Measurements from ENCODE around the gene CCDC157.

Gene CCDC157
- total RNA-seq, result 9.0 to 13.2 (median 10.4) reads per million in 3 donors

DNA sequence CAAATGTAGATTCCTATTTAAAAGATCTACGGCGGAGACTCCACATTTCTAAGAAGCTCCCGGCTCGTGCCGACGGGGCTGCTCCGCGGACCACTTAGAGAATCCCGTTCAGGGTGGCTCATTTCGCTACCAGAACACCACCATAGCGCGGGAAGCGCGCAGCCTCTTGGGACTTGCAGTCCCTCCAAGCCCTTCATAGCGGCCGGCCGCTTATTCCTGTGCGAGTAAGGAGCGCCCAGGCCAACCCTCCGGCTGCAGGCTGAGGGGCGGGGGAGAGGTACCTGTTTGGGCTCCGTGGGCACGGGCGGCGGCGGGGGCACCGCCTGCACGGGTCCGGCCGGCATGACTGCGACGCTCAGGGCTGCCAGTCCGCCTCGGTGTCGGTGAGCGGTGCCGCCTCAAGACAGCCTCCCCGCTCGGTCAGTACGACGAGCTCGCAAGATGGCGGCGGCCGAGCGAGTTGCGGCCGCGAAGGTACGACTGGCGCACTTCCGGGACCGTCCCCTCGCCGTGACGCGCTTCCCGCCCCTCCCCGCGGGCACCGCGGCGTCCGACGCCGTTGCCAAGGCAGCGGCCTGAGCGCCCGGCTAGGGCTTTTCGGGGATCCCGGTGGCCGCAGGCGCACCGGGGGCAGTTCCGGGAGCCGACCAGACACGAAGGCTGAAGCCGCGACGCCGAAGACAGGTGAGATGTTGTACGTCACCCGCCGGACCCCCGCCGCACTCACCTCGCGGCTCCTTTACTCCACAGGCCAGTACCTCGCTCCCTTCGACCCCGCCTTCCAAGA lies at the start of gene CCDC157, which contains the start of gene SF3A1:
Gene CCDC157 (plus strand): TSS at position 559 of the 787 bp plus-strand sequence. CDS start 8,994 bp downstream, outside the sequence.
Gene SF3A1 (minus strand): TSS at position 446 of the 787 bp plus-strand sequence. CDS start 102 bp downstream, at position 344.
- Histone ChIP-seq H3K36me3 (ENCODE audit: control insufficient read depth, insufficient read depth, low read length) (peaks cover 19% of the 10 kb centered on the region), H3K4me3 (ENCODE audit: insufficient read depth, low read depth, low read length, poor library complexity, severe bottlenecking) (peak within 1 kb of the TSS; percentile 88), H3K4me1 (ENCODE audit: control insufficient read depth, insufficient read depth, low read length, poor library complexity, severe bottlenecking) (peaks cover 18% of the 10 kb centered on the region), H3K27me3 (replicated peaks; ENCODE audit: control insufficient read depth, insufficient read depth, low read length, poor library complexity, severe bottlenecking) (no peaks in the 10 kb centered on the region), H3K9me3 (ENCODE audit: control insufficient read depth, low read length) (no peaks in the 10 kb centered on the region), H3K27ac (ENCODE audit: insufficient read depth, low read length, poor library complexity, severe bottlenecking) (peak within 1 kb of the TSS; percentile 96)
- DNase-seq, result peak; percentile 72 to 80 (median 73)

DNA sequence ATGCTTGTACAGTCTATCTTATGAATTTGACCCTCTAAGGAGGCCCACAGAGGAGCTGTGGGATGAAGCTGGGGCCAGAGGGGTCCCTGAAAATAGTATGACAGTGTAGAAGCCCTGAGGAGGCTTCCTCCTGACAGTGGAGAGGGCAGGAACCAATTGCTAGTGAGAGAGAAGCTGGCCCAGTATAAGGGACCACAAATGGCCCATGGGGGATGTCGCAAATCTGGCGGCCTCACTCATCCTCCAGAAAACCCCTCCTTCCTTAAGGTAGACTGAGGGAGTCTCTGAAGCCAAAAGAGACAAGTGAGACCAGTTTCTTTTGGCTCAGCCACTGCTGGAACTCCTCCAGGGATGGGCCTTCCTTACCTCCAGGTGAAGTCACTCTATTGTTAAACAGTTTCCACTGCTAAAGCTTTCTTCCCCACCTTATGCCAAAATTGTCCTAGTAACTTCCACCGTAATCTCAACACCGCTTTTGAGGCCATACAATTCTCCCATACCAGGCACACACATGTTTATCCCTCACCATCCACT lies 49.7 kb upstream of the CCDC157 start:
- Histone ChIP-seq H3K4me3 (ENCODE audit: insufficient read depth, low read depth, low read length, poor library complexity, severe bottlenecking) (peak overlapping the region; percentile 16), H3K27me3 (replicated peaks; ENCODE audit: control insufficient read depth, insufficient read depth, low read length, poor library complexity, severe bottlenecking) (no peaks in the 10 kb centered on the region), H3K36me3 (ENCODE audit: control insufficient read depth, insufficient read depth, low read length) (no peaks in the 10 kb centered on the region), H3K4me1 (ENCODE audit: control insufficient read depth, insufficient read depth, low read length, poor library complexity, severe bottlenecking) (peaks cover 94% of the 10 kb centered on the region), H3K27ac (ENCODE audit: insufficient read depth, low read length, poor library complexity, severe bottlenecking) (peak overlapping the region; percentile 71), H3K9me3 (ENCODE audit: control insufficient read depth, low read length) (no peaks in the 10 kb centered on the region)
- no peak for DNase-seq

DNA sequence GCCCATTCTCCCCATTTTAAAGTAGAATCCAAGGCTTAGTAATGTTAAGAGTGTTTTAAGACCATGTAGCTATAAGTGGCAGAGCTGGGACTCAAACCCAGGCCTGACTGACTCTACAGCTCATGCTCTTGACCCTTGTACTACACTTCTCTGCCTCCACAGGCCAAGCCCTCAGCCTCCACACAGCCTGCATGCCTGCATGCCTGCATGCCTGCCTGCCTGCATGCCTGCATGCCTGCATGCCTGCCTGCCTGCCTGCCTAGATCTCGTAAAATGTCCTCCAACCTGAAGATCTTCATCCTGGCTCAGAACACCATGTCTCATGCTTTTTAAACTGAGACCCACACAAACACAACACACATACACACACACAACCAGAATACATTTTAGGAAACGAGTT lies 48.7 kb upstream of the CCDC157 start:
- no peak for DNase-seq
- no peaks in the 10 kb centered on the region for H3K27me3 ChIP-seq (replicated peaks; ENCODE audit: control insufficient read depth, insufficient read depth, low read length, poor library complexity, severe bottlenecking)
- H3K27ac ChIP-seq (ENCODE audit: insufficient read depth, low read length, poor library complexity, severe bottlenecking), result peak overlapping the region; percentile 70
- H3K4me3 ChIP-seq (ENCODE audit: insufficient read depth, low read depth, low read length, poor library complexity, severe bottlenecking), result no peak overlapping the region
- H3K9me3 ChIP-seq (ENCODE audit: control insufficient read depth, low read length), result no peaks in the 10 kb centered on the region
- peaks cover 94% of the 10 kb centered on the region for H3K4me1 ChIP-seq (ENCODE audit: control insufficient read depth, insufficient read depth, low read length, poor library complexity, severe bottlenecking)
- no peaks in the 10 kb centered on the region for H3K36me3 ChIP-seq (ENCODE audit: control insufficient read depth, insufficient read depth, low read length)

DNA sequence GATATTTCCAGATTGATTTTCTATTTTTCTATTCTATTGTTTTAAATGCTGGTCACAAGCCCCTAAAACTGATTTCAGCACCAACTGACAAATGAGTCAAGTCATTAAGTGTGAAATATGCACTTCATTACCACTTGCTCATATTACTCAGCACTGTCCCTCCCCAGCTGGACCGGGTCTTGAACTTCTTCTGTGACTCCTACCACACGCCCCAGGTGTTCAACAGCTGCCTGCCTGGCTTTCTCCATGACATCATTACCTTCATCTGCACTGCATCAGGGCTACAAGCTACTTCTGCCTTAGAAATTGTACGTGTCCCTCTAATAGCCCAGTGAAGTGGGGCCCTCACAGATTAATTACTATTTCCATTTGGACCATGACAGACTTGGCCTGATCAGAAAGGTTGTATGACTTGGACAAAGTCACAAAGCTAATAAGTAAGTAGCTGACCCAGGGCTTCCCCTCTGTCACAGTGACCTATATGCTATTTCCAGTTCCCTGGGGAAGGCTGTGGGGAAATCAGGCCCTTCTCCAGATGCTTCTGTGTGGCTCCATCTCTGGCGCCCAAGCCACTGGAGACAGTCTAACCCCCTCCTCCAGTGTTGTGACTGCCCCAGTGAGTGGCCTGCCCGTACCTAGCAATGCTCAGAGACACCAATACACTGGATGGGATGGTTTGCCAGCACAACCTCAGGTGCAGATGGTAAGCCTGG lies 48.1 kb upstream of the CCDC157 start:
- H3K27me3 ChIP-seq (replicated peaks; ENCODE audit: control insufficient read depth, insufficient read depth, low read length, poor library complexity, severe bottlenecking), result no peaks in the 10 kb centered on the region
- no peak overlapping the region for H3K4me3 ChIP-seq (ENCODE audit: insufficient read depth, low read depth, low read length, poor library complexity, severe bottlenecking)
- H3K27ac ChIP-seq (ENCODE audit: insufficient read depth, low read length, poor library complexity, severe bottlenecking), result peak overlapping the region; percentile 70
- no peaks in the 10 kb centered on the region for H3K36me3 ChIP-seq (ENCODE audit: control insufficient read depth, insufficient read depth, low read length)
- no peaks in the 10 kb centered on the region for H3K9me3 ChIP-seq (ENCODE audit: control insufficient read depth, low read length)
- DNase-seq, result no peak
- peaks cover 92% of the 10 kb centered on the region for H3K4me1 ChIP-seq (ENCODE audit: control insufficient read depth, insufficient read depth, low read length, poor library complexity, severe bottlenecking)

DNA sequence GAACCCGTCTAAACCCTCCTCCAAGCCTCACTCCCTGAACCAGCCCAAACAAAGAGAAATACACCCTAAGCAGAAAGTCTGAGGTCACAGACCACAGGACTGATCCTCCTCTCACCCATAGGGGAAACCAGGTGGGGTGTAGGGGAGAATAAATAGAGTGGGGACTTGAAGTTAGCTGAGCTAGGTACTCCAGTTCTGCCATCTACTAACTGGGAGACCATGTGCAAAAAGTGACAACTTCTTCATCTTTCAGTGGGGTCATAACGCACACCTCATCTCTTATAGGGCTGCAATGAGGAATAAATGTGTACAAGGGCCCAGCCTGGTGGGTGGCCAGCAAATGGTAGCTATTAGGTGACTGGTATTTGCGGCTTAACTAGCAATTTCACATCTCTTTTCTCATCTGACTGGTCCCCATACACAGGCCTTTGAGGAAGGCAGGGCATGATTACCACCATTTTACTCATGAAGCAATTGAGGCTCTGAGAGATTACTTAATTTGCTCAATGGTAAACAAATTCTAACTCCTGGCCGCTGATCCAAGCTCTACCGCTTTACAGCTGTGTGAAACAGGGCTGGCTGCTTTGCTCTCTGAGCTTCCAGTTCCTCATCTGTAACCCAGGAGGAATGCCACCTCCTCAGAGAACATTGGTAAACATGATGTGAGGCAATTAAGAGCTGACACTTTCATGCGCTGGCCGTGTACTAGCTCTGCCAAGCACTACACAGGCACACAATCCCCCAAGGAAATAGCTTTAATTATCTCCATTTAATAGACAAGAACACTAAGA lies 46.7 kb upstream of the CCDC157 start:
- Histone ChIP-seq H3K27me3 (replicated peaks; ENCODE audit: control insufficient read depth, insufficient read depth, low read length, poor library complexity, severe bottlenecking) (no peaks in the 10 kb centered on the region), H3K9me3 (ENCODE audit: control insufficient read depth, low read length) (no peaks in the 10 kb centered on the region), H3K36me3 (ENCODE audit: control insufficient read depth, insufficient read depth, low read length) (no peaks in the 10 kb centered on the region), H3K27ac (ENCODE audit: insufficient read depth, low read length, poor library complexity, severe bottlenecking) (peak overlapping the region; percentile 70), H3K4me1 (ENCODE audit: control insufficient read depth, insufficient read depth, low read length, poor library complexity, severe bottlenecking) (peaks cover 92% of the 10 kb centered on the region), H3K4me3 (ENCODE audit: insufficient read depth, low read depth, low read length, poor library complexity, severe bottlenecking) (peak overlapping the region; percentile 4)
- DNase-seq, result no peak

DNA sequence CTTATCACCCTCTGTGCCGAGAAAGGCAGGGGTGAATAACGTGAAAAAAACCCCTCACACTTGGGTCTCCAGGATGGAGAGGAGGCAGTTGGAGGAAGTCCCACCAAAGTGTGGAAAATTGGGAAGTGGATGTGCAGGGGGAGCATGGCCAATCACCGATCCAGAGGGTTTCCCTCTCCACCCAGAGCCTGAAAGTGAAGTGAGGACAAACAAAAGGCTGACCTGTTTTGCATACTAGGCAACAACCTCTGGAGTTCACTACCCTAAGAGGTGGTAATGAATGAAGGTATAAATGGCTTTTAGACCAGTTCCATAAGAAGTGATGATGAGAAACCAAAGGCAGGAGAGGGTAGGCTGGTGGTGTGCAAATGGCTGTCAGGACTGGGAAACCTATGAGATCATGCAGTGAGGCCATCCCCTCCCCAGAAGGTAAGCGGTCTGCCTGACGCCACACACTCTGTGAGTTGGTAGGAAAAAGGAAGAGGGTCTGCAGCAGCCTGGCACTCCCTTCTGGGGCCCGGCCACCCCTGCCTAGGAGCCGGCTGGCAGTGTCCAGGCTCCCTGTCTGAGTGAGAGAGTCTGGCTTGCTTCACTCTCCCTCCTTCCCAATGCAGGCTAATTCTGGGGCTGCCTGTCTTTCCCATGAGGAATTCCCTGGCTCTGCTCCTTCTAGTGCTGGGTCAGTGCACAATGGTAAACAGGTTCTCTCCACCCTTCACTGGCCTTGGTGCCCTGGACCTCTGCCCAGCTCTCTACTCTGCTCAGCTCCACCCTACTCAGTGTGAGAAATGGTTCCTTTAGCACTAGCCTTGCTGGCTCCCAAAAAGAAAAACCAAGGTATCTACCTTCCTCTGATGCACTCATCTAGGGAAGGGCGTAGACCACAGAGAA lies 45.7 kb upstream of the CCDC157 start:
- Histone ChIP-seq H3K27ac (ENCODE audit: insufficient read depth, low read length, poor library complexity, severe bottlenecking) (peak overlapping the region; percentile 70), H3K4me3 (ENCODE audit: insufficient read depth, low read depth, low read length, poor library complexity, severe bottlenecking) (no peak overlapping the region), H3K27me3 (replicated peaks; ENCODE audit: control insufficient read depth, insufficient read depth, low read length, poor library complexity, severe bottlenecking) (no peaks in the 10 kb centered on the region), H3K9me3 (ENCODE audit: control insufficient read depth, low read length) (no peaks in the 10 kb centered on the region), H3K4me1 (ENCODE audit: control insufficient read depth, insufficient read depth, low read length, poor library complexity, severe bottlenecking) (peaks cover 92% of the 10 kb centered on the region), H3K36me3 (ENCODE audit: control insufficient read depth, insufficient read depth, low read length) (no peaks in the 10 kb centered on the region)
- no peak for DNase-seq

DNA sequence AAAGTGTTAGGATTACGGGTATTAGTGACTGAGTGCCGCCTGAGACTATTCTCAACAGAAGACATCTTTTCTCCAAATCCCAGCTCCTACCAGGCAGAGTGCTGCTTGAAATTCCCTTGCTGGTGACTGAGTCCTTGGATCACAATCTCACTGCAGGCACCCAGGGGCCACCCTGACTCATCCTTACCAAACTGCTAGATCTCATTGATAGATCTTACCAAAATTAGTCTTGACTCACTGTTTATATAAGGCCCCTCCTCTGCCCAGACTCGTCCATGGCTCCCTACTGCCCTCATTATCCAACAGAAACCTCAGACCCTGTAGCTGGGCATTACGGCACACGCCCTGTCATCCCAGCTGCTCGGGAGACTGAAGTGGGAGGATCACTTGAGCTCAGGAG lies 44.8 kb upstream of the CCDC157 start:
- DNase-seq, result no peak
- Histone ChIP-seq H3K4me1 (ENCODE audit: control insufficient read depth, insufficient read depth, low read length, poor library complexity, severe bottlenecking) (peaks cover 96% of the 10 kb centered on the region), H3K4me3 (ENCODE audit: insufficient read depth, low read depth, low read length, poor library complexity, severe bottlenecking) (no peak overlapping the region)

DNA sequence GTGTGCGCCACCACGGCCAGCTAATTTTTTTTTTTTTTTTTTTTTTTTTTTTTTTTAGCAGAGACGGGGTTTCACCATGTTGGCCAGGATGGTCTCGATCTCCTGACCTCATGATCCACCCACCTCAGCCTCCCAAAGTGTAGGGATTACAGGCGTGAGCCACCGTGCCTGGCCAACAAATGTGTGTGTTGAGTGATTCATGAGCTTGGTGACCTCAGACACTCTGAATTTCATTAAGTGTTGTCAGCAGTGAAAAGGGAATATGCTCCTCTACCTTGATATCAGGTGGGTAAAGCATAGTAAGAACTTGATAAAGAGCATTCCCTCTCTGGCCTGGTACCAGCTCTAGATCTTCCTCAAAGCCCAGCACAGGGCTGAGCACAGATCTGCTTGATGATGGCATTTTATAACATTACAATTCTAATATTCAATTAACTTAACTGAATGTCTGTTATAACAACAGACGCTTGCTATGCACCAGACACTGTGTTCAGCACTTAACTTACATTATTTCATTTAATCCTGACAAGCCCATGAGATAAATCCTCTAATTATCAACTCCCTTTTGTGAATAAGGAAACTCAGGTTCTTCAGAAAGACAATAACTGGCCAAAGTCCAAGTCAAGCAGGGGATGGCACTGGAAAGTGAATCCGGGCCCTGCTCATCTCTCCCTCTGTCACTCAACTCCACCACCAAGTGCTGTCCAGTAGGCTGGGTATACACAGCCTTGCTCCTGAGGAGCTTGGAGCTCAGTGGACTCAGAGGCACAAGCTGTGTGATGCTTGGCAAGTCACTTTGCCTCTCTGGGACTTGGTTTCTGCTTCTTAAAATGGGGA lies 43.1 kb upstream of the CCDC157 start:
- Histone ChIP-seq H3K36me3 (ENCODE audit: control insufficient read depth, insufficient read depth, low read length) (no peaks in the 10 kb centered on the region), H3K4me3 (ENCODE audit: insufficient read depth, low read depth, low read length, poor library complexity, severe bottlenecking) (no peak overlapping the region), H3K9me3 (ENCODE audit: control insufficient read depth, low read length) (no peaks in the 10 kb centered on the region), H3K27me3 (replicated peaks; ENCODE audit: control insufficient read depth, insufficient read depth, low read length, poor library complexity, severe bottlenecking) (no peaks in the 10 kb centered on the region), H3K27ac (ENCODE audit: insufficient read depth, low read length, poor library complexity, severe bottlenecking) (peak overlapping the region; percentile 48), H3K4me1 (ENCODE audit: control insufficient read depth, insufficient read depth, low read length, poor library complexity, severe bottlenecking) (peaks cover 86% of the 10 kb centered on the region)
- no peak for DNase-seq

More for the DNA sequence above, 44.8 kb upstream of the CCDC157 start:
- Histone ChIP-seq H3K27me3 (replicated peaks; ENCODE audit: control insufficient read depth, insufficient read depth, low read length, poor library complexity, severe bottlenecking) (no peaks in the 10 kb centered on the region), H3K27ac (ENCODE audit: insufficient read depth, low read length, poor library complexity, severe bottlenecking) (peak overlapping the region; percentile 34), H3K36me3 (ENCODE audit: control insufficient read depth, insufficient read depth, low read length) (no peaks in the 10 kb centered on the region), H3K9me3 (ENCODE audit: control insufficient read depth, low read length) (no peaks in the 10 kb centered on the region)
